ENCODE results near the gene TUBB4B. TPM values are rescaled to one million over a fixed set of nuclear protein-coding genes. Genes with fewer than 3 reads are reported as not detected.

Gene TUBB4B
- total RNA-seq, 1 donor from 2014 or later = 191 TPM

- ATAC-seq = no peak
- TF ChIP-seq, protein P1, sequence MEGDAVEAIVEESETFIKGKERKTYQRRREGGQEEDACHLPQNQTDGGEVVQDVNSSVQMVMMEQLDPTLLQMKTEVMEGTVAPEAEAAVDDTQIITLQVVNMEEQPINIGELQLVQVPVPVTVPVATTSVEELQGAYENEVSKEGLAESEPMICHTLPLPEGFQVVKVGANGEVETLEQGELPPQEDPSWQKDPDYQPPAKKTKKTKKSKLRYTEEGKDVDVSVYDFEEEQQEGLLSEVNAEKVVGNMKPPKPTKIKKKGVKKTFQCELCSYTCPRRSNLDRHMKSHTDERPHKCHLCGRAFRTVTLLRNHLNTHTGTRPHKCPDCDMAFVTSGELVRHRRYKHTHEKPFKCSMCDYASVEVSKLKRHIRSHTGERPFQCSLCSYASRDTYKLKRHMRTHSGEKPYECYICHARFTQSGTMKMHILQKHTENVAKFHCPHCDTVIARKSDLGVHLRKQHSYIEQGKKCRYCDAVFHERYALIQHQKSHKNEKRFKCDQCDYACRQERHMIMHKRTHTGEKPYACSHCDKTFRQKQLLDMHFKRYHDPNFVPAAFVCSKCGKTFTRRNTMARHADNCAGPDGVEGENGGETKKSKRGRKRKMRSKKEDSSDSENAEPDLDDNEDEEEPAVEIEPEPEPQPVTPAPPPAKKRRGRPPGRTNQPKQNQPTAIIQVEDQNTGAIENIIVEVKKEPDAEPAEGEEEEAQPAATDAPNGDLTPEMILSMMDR (IDR thresholded peaks at IDR 0.05) = no peak
- peaks cover 40% of the 10 kb centered on the region for H3K36me3 ChIP-seq
Measured at GRCh38 chr9:137263506-137263905, 22.4 kb downstream of the TUBB4B start.

DNA sequence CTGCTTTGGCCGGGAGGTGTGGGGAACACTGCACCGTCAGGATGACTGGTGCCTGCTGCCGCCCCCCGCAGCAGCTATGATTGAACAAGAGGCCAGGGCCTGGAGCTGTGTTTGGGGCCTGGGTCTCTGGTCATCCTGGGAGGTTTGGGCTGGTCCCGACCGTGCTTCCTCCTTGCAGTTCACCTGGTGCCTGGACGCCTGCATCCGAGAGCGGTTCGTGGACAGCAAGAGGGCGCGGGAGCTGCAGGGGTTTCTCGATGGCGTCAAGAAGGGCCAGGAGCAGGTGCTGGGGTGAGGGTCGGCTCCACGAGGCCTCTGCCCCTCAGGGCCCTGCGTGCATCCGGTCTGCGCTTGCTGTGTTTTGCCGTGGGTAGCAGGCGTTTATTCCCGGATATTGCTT, 23.0 kb downstream of the TUBB4B start:
- Histone ChIP-seq H3K36me3 (peaks cover 38% of the 10 kb centered on the region), H3K4me1 (peaks cover 15% of the 10 kb centered on the region), H3K27me3 (no peaks in the 10 kb centered on the region), H3K4me3 (no peak overlapping the region), H3K9me3 (no peaks in the 10 kb centered on the region), H3K27ac (no peak overlapping the region)
- DNase-seq = peak; percentile 55
- ATAC-seq = no peak
- TF ChIP-seq, protein P1 (IDR thresholded peaks at IDR 0.05) = no peak
- intact Hi-C loops (cut with DNase I) = no loop called here

More at GRCh38 chr9:137263506-137263905, 22.4 kb downstream of the TUBB4B start:
- Histone ChIP-seq H3K4me1 (peaks cover 9% of the 10 kb centered on the region), H3K27ac (no peak overlapping the region), H3K9me3 (no peaks in the 10 kb centered on the region), H3K27me3 (no peaks in the 10 kb centered on the region), H3K4me3 (no peak overlapping the region)
- intact Hi-C loops (cut with DNase I) = no loop called here
- DNase-seq = peak; percentile 47

DNA sequence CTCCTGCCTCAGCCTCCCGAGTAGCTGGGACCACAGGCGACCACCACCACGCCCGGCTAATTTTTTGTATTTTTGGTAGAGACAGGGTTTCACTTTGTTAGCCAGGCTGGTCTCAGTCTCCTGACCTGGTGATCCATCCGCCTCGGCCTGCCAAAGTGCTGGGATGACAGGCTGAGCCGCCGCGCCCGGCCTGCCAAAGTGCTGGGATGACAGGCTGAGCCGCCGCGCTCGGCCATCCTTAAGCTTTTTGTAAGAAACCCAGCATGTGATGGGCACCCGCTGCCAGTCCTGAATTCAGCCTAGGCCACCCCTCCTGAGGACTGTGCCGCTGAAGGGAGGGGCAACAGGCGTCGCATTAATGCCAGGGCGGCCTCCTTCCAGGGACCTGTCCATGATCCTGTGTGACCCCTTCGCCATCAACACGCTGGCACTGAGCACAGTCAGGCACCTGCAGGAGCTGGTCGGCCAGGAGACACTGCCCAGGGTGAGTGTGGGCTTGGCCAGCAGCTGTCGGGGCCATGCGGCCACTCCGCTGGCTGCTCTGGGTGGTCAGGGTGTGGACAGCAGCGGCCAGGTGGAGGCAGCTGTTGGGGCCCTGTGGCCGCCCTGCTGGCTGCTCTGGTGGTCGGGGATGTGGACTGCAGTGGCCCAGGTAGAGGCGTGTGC, 24.5 kb downstream of the TUBB4B start:
- Histone ChIP-seq H3K27me3 (no peaks in the 10 kb centered on the region), H3K27ac (no peak overlapping the region), H3K4me1 (peaks cover 25% of the 10 kb centered on the region), H3K4me3 (no peak overlapping the region), H3K36me3 (peaks cover 38% of the 10 kb centered on the region), H3K9me3 (no peaks in the 10 kb centered on the region)
- ATAC-seq (no peak), DNase-seq (peak; percentile 52)
- intact Hi-C loops (cut with DNase I) = no loop called here
- TF ChIP-seq, protein P1 (IDR thresholded peaks at IDR 0.05) = no peak

DNA sequence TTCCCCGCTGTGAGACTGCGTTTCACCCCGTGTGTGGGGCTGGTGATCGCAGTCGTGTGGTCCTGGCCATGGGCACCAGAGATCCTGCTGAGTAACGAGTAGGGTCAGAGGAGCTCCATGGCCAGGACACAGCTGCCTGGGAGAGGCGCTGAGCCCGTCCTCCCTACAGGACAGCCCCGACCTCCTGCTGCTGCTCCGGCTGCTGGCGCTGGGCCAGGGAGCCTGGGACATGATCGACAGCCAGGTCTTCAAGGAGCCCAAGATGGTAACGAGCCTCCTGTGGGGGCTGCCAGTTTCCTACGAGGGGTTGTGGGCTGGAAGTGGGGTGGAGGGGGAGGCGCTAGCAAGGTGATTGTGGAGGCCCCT, 25.1 kb downstream of the TUBB4B start:
- Histone ChIP-seq H3K27ac (no peak overlapping the region), H3K36me3 (peaks cover 38% of the 10 kb centered on the region), H3K27me3 (no peaks in the 10 kb centered on the region), H3K4me1 (peaks cover 25% of the 10 kb centered on the region), H3K9me3 (no peaks in the 10 kb centered on the region), H3K4me3 (no peak overlapping the region)
- intact Hi-C loops (cut with DNase I) = no loop called here
- DNase-seq (peak; percentile 61), ATAC-seq (no peak)
- TF ChIP-seq, protein P1 (IDR thresholded peaks at IDR 0.05) = no peak

DNA sequence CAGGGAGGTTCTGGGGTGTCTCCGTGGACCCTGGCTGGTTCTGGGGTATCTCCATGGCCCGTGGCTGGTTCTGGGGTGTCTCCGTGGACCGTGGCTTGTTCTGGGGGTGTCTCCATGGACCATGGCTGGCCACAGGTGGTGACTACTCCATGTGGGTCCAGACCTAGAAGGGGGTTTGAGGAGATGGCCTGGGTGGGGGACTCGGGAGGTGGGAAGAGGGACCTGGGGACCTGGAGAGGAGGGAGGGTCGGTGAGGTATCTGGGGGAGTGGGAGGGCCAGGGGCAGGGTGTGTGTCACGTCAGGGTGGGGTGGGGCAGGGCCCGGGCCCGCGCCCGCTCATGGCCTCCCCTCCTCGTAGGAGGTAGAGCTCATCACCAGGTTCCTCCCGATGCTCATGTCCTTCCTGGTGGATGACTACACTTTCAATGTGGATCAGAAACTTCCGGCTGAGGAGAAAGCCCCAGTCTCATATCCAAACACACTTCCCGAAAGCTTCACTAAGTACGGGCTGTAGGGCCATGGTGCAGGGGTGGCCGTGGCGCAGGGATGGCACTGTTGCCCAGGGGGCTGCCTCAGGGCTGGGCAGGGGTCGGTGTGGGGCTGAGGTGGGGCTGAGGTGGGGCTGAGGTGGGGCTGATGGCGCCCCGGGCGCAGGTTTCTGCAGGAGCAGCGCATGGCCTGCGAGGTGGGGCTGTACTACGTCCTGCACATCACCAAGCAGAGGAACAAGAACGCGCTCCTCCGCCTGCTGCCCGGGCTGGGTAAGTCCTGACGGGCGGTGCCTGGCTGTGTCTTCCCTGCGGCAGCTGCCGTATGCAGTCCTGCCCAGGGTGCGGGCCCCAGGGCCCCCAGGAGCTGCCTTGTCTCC, 25.7 kb downstream of the TUBB4B start:
- DNase-seq = peak; percentile 58
- Histone ChIP-seq H3K4me1 (peaks cover 25% of the 10 kb centered on the region), H3K36me3 (peaks cover 38% of the 10 kb centered on the region), H3K4me3 (no peak overlapping the region), H3K27ac (no peak overlapping the region), H3K9me3 (no peaks in the 10 kb centered on the region), H3K27me3 (no peaks in the 10 kb centered on the region)
- ATAC-seq = no peak
- TF ChIP-seq, protein P1 (IDR thresholded peaks at IDR 0.05) = no peak
- intact Hi-C loops (cut with DNase I) = no loop called here
